ENCODE data around the gene UNC5C. TPM values are rescaled to one million over a fixed set of nuclear protein-coding genes. Genes with fewer than 3 reads are reported as not detected.

UNC5C gene
- total and polyA plus RNA-seq, 2 of the 8 experiments (the other 6 are each of a cell fraction or from before 2014, with no cell fraction given), result 0.30 to 1.3 TPM

- TF ChIP-seq CHD7 (IDR thresholded peaks at IDR 0.05; ENCODE audit: insufficient replicate concordance, low read length), result no peak
- no peak for TF ChIP-seq JUN (IDR thresholded peaks at IDR 0.05; ENCODE audit: low read depth, low read length)
- TF ChIP-seq CEBPB (IDR thresholded peaks at IDR 0.05; ENCODE audit: low read depth, low read length), result no peak
- TF ChIP-seq, protein P1, sequence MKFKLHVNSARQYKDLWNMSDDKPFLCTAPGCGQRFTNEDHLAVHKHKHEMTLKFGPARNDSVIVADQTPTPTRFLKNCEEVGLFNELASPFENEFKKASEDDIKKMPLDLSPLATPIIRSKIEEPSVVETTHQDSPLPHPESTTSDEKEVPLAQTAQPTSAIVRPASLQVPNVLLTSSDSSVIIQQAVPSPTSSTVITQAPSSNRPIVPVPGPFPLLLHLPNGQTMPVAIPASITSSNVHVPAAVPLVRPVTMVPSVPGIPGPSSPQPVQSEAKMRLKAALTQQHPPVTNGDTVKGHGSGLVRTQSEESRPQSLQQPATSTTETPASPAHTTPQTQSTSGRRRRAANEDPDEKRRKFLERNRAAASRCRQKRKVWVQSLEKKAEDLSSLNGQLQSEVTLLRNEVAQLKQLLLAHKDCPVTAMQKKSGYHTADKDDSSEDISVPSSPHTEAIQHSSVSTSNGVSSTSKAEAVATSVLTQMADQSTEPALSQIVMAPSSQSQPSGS (IDR thresholded peaks at IDR 0.05; ENCODE audit: low read length), result no peak
- TF ChIP-seq ZNF274 (IDR thresholded peaks at IDR 0.05; ENCODE audit: borderline replicate concordance, extremely low read depth, low read length), result no peak
- no peak for TF ChIP-seq SP4 (IDR thresholded peaks at IDR 0.05; ENCODE audit: low read length)
- no peak for TF ChIP-seq POU5F1 (IDR thresholded peaks at IDR 0.05; ENCODE audit: low read depth, low read length)
- no peak for TF ChIP-seq RAD21 (IDR thresholded peaks at IDR 0.05 in 1 of 2, conservative IDR thresholded peaks at IDR 0.05 in 1 of 2; ENCODE audit: low read depth in 2 of 2, low read length in 2 of 2)
- TF ChIP-seq EZH2 (IDR thresholded peaks at IDR 0.05; ENCODE audit: low read depth, low read length, severe bottlenecking), result no peak
These were observed 169.1 kb downstream of the UNC5C start (continued) for GRCh38 chr4:95379633-95380032.
